Activated effector memory CD4-positive, alpha-beta T cell treated with anti-CD3 and anti-CD28 coated beads, Interleukin-2, amount 50 U/mL, for 16 hours (primary cell): ENCODE data around the gene ANP32B.
A peak's percentile ranks its signal among the peaks of the same experiment; 100 is the strongest.
"Not testable (repeated sequence)": the region's sequence is repeated elsewhere in the genome, so short reads cannot be mapped to it uniquely, and the experiment has no call there.

Source experiments
- DNase-seq: peaks from one replicate; pipeline ENCODE4 v3.0.0-alpha.2; 2020

Gene ANP32B

GRCh38 chr9:97964901-97965300 lies 18.2 kb upstream of the ANP32B start:
- no peak for DNase-seq

GRCh38 chr9:97966493-97966892 lies 16.6 kb upstream of the ANP32B start:
- no peak for DNase-seq

DNA sequence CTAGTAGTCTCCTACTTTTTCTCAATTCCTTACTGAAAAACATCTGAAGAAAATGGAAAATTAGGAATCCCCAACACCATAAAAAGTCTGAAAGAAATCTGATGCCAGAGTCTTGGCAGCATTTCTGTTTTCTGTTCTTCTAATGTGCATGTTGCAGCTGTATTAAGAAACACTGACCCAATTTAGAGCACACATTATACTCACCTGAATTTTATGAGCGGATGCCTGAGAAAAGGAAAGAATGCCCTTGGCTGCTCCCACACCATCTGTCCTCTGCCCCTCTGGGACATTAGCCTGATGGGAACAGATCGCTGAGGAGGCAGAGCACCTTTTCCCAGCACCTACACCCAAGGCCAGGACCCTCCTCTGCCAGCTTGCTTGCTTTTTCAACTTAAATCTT lies 14.1 kb upstream of the ANP32B start:
- DNase-seq: no peak

DNA sequence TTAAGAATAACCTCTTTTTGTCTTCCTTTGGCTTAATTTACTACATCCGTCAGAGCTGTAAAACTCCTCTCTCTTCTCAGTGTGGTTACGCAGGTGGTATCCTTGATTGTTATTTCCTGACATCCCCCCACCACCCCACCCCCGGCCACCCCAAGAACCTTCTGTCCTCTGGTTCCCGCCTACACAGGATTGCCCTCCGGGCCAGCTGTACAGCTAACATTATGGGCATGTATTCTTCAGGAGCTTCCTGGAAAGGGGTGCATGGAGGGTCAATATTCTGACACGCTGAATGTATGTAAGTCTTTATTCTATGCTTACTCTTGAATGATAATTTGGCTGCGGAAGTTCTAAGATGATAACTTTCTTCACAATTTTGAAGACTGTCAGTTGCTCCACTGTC lies 13.0 kb upstream of the ANP32B start:
- no peak for DNase-seq

- DNase-seq: no peak
These were observed 10.4 kb upstream of the ANP32B start for GRCh38 chr9:97972753-97973152.

GRCh38 chr9:97975376-97975775 lies 7.8 kb upstream of the ANP32B start:
- DNase-seq: no peak

GRCh38 chr9:97976633-97977032 lies 6.5 kb upstream of the ANP32B start:
- DNase-seq: not testable (repeated sequence)

DNA sequence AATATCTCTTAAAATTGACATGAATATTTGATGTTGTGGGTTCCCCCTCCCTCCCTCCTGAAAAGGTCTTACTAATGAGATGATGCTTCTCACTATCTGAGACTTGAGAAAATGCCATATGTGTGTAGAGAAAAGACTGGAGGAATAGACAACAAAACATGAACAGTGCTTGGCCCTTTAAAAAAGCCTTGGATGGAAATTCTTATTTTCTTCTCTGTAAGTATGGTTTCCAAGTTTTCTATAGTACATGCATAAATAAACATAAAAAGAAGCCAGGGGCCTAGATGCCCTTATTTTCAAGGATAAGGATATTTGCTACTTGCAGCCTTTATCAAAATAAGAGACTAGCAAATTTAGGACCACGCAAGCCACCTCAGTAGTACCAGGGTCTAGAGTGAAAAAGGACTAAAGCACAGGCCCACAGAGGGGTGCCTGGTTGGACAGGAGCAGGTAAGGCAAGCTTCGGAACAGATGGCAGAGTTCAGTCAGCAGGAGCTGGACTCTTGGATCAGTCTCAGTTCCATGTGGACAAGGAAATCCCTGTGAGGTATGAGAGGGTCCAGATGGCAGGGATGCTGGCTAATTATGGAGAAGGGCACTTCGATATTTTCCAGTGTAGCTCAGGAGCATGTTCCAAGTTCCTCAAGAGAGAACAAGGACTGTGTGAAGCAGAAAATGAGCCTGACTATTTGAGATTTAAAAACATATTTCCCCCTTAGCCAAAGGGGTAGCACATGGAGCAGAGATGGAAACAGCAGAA lies 4.6 kb upstream of the ANP32B start:
- DNase-seq: no peak

- DNase-seq: no peak
These were observed 3.2 kb upstream of the ANP32B start for GRCh38 chr9:97979788-97980478.

GRCh38 chr9:97980479-97980803 lies 2.7 kb upstream of the ANP32B start:
- no peak for DNase-seq

DNA sequence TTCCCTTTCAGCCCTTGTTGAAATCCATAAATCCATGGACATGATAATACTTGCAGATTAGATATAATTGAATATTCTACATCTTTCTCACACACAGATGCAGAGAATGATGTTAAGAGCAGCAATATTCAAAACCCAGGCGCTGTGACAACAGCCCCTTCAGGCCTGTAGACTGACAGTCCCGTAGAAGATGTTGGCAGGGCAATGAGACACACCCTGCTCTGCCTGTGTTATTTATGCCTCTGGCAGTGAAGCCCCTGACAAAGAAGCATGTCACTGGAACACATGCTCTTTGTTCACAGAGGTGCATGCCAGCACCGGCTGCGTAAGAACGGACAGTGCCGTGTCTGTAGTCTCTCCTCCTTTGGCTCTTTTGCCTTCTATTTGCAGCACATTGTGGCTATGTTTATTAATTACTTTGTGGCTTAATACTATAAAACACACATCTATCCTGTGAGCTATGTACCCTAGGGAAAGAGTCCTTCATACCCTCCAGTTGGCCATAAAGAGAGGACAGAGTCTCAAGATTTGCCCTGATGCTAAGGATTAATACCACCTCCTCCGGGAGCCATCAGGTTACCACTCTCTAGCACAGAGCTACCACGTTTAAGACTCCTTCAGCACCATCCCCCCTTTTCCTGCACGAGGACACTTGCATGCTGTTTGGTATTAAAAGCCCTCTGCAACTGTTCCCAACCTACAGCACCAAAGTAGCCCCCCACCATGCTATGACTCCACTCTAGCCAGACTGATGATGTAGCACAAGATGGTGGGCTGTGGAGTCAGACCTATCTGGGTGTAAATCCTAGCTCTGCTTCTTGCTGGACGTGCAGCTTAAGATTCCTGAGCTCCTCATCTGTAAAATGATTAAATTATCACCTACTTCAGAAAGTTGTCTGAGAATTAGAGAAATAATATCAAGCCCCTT lies 2.0 kb upstream of the ANP32B start:
- DNase-seq: no peak

DNA sequence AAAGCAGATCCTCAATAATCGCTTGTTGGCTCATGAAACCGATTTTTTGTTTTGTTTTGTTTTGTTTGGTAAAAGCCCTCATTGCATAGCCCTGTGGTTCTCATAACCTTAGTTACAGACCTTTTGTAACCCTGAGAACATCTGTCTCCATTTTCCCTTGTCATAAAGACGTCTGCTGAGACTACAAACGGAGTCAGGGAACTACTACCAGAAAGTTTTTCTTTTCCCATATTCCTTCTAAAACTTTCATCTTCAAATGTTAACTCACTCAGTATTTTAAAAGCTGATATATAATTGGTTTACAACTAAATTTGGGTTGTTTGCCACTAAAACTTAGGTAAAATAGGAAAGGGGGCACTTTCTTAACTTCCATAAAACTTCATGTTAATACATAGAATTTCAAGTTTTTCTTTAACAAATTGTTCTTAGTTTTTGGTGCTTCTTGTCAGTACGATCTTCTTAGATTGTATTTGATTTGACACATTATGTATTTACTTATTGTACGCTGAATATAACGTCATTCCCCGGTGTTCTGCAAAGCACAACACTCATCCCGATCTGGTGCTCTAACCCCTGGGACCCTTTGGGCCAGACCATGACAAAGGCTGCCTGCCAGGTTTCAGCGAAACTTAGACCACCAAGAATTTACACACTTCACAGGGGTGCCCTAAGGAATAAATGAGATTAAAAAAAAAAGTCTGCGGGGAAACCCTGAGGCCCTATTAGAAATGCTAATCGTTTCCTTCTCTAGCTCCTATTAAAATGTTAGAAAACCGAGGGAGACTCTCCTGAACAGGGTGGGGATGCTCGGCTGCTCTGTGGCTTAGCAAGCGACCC lies 1.1 kb upstream of the ANP32B start:
- no peak for DNase-seq

- DNase-seq: peak; percentile 88
These were observed 547 bp downstream of the ANP32B start for GRCh38 chr9:97983589-97984187.

GRCh38 chr9:97984188-97985057 lies 1.3 kb downstream of the ANP32B start:
- DNase-seq: peak; percentile 93

- DNase-seq: peak; percentile 79
These were observed 2.1 kb downstream of the ANP32B start for GRCh38 chr9:97985058-97985861.

GRCh38 chr9:97987487-97987886 lies 4.3 kb downstream of the ANP32B start:
- DNase-seq: no peak

DNA sequence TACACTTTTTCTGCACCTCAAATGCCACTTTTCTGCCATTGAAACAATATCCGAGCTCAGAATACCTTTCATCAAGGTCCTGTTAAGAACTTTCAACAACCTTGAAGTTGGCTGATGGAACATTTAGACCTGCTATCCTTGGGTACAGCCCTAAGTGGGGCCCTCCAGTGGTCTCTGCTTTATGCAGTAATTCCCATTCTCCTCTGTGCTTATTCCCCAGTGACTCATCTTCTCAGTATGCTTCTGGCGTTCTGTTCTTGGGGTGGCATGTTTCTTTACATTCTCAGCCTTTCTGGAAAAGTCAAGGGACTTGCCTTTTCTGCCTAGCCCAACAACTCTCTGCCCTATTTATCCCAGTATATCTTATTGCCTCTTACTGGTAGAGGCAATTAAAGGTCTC lies 7.1 kb downstream of the ANP32B start:
- no peak for DNase-seq

GRCh38 chr9:97991818-97992217 lies 8.7 kb downstream of the ANP32B start:
- DNase-seq: no peak

DNA sequence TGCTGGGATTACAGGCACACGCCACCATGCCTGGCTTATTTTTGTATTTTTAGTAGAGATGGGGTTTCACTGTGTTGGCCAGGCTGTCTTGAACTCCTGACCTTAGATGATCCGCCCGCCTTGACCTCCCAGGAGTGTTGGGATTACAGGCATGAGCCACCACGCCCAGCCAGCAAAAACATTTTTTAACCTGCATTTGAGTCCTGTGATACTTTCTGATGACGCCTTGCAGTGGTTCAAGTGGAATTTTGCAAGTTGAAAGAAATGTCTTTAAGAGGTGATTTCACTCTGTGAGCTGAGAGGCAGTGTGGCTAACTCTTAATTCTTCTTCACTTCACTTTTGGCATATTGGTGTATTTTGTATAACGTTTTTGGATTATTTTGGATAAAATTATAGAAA lies 9.1 kb downstream of the ANP32B start:
- DNase-seq: no peak

DNA sequence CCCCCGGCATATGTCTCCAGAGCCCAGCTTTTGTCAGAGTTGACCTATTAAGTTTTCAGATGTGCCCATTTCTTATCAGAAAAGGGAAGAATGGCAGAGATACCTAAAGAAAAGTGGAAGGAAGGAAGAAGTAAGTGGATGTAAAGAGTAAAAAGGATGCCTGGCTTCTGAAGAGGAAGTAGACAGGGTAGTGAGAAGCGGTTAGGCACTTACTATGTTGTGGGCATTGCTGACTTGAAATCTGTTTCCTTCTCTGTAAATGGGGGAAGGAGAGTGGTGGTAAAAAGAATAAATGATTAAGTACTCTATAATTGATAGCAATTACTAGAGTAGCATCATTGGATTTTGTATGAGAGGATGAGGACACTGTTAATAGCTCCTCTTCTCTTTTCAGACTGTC lies 9.9 kb downstream of the ANP32B start:
- DNase-seq: no peak
